ENCODE data around the gene ITSN2.
"Not testable (repeated sequence)": the region's sequence is repeated elsewhere in the genome, so short reads cannot be mapped to it uniquely, and the experiment has no call there.

GRCh38 chr2:24408704-24409103 is 48.4 kb upstream of the ITSN2 start:
- not testable (repeated sequence) for TF ChIP-seq CTCF (conservative IDR thresholded peaks at IDR 0.05 in 1 of 2, IDR thresholded peaks at IDR 0.05 in 1 of 2; ENCODE audit: extremely low read depth in 1 of 2, insufficient read depth in 1 of 2, low read depth in 1 of 2, low read length in 2 of 2); EZH2 (IDR thresholded peaks at IDR 0.05; ENCODE audit: borderline replicate concordance, low read length)
